ENCODE data around the gene SAC3D1. TPM values are rescaled to one million over a fixed set of nuclear protein-coding genes. Genes with fewer than 3 reads are reported as not detected.
"Not testable (repeated sequence)": the region's sequence is repeated elsewhere in the genome, so short reads cannot be mapped to it uniquely, and the experiment has no call there.

The SAC3D1 gene
- total RNA-seq (2014; rRNA removed; shearing (Covaris generic)): 8.6 and 10.1 TPM in 2 replicates
- polyA plus RNA-seq (2014; cell fraction: nucleus; rRNA removed): 15.6 and 35.7 TPM in 2 replicates

GRCh38 chr11:65040847-65041622, at the start of gene SAC3D1:
Gene SAC3D1 (plus strand): TSS chr11:65041210. CDS start chr11:65041293, 83 bp downstream.
- DNase-seq (ENCODE audit: extremely low read depth, low read depth): peak; percentile 90

GRCh38 chr11:64994318-64994717, 46.7 kb upstream of the SAC3D1 start:
- no peak for DNase-seq (ENCODE audit: extremely low read depth, low read depth)

- DNase-seq (ENCODE audit: extremely low read depth, low read depth): no peak
Observed at GRCh38 chr11:64996327-64996709, 44.7 kb upstream of the SAC3D1 start.

GRCh38 chr11:64996710-64997380, 44.2 kb upstream of the SAC3D1 start, which contains the start of gene BATF2:
Gene BATF2 (minus strand): TSS chr11:64996971. CDS start chr11:64996914, 57 bp downstream.
- peak; percentile 46 for DNase-seq (ENCODE audit: extremely low read depth, low read depth)

- no peak for DNase-seq (ENCODE audit: extremely low read depth, low read depth)
Observed at GRCh38 chr11:64998141-64998540, 42.9 kb upstream of the SAC3D1 start.

- DNase-seq (ENCODE audit: extremely low read depth, low read depth): no peak
Observed at GRCh38 chr11:64998690-64999431, 42.1 kb upstream of the SAC3D1 start.

GRCh38 chr11:64999478-64999877, 41.5 kb upstream of the SAC3D1 start:
- no peak for DNase-seq (ENCODE audit: extremely low read depth, low read depth)

- no peak for DNase-seq (ENCODE audit: extremely low read depth, low read depth)
Observed at GRCh38 chr11:65002706-65003105, 38.3 kb upstream of the SAC3D1 start.

GRCh38 chr11:65003282-65003681, 37.7 kb upstream of the SAC3D1 start:
- no peak for DNase-seq (ENCODE audit: extremely low read depth, low read depth)

GRCh38 chr11:65003968-65004367, 37.0 kb upstream of the SAC3D1 start:
- DNase-seq (ENCODE audit: extremely low read depth, low read depth): not testable (repeated sequence)

GRCh38 chr11:65008016-65008415, 33.0 kb upstream of the SAC3D1 start:
- DNase-seq (ENCODE audit: extremely low read depth, low read depth): no peak

GRCh38 chr11:65008873-65009272, 32.1 kb upstream of the SAC3D1 start:
- no peak for DNase-seq (ENCODE audit: extremely low read depth, low read depth)

- peak; percentile 73 for DNase-seq (ENCODE audit: extremely low read depth, low read depth)
Observed at GRCh38 chr11:65013130-65013887, 27.7 kb upstream of the SAC3D1 start.

GRCh38 chr11:65013888-65014725, 26.9 kb upstream of the SAC3D1 start, which contains the start of gene ARL2:
Gene ARL2 (plus strand): TSS chr11:65014160. CDS start chr11:65014208, 48 bp downstream.
- DNase-seq (ENCODE audit: extremely low read depth, low read depth): peak; percentile 79

- no peak for DNase-seq (ENCODE audit: extremely low read depth, low read depth)
Observed at GRCh38 chr11:65014726-65015227, 26.2 kb upstream of the SAC3D1 start.

- no peak for DNase-seq (ENCODE audit: extremely low read depth, low read depth)
Observed at GRCh38 chr11:65016705-65017104, 24.3 kb upstream of the SAC3D1 start.

GRCh38 chr11:65017937-65018336, 23.1 kb upstream of the SAC3D1 start:
- no peak for DNase-seq (ENCODE audit: extremely low read depth, low read depth)

- no peak for DNase-seq (ENCODE audit: extremely low read depth, low read depth)
Observed at GRCh38 chr11:65019824-65020223, 21.2 kb upstream of the SAC3D1 start.

- DNase-seq (ENCODE audit: extremely low read depth, low read depth): no peak
Observed at GRCh38 chr11:65021003-65021402, 20.0 kb upstream of the SAC3D1 start.

All from NCI-H460 (cell line).